HG03066 (cell line): ENCODE results near the gene LYSMD3.
A peak's percentile ranks its signal among the peaks of the same experiment; 100 is the strongest.

Experiments
- ATAC-seq: cut with Tn5 transposase; IDR thresholded peaks from one replicate; pipeline ENCODE4 v1.9.1; 2021; ENCODE audit warnings: low read depth; ENCODE audit not compliant: unreplicated experiment

Gene LYSMD3

GRCh38 chr5:90549223-90549622, 19.8 kb upstream of the LYSMD3 start:
- ATAC-seq = no peak

GRCh38 chr5:90548069-90548593, 18.7 kb upstream of the LYSMD3 start:
- ATAC-seq = no peak

GRCh38 chr5:90547072-90547536, 17.7 kb upstream of the LYSMD3 start:
- no peak for ATAC-seq

GRCh38 chr5:90546216-90546837, 16.9 kb upstream of the LYSMD3 start:
- ATAC-seq = no peak

DNA sequence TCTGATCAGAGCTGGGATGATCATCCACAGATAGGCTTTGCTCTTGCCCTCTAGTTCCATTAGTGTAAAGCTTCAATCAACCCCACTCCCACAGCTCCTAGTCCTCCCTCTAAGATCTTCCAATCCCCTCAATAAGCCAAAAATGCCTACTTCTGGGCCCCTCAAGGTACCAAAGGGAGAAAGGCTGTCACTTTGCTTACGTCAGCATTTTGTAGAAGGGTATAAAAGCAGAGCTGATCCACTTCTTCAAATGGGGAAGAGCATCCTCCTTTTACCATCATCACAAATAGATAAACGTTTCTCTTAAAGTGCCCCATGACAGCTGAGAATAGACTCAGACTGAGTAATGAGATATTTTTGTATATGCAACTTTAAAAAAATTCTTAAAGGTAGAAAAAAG, 16.1 kb upstream of the LYSMD3 start:
- ATAC-seq = no peak

DNA sequence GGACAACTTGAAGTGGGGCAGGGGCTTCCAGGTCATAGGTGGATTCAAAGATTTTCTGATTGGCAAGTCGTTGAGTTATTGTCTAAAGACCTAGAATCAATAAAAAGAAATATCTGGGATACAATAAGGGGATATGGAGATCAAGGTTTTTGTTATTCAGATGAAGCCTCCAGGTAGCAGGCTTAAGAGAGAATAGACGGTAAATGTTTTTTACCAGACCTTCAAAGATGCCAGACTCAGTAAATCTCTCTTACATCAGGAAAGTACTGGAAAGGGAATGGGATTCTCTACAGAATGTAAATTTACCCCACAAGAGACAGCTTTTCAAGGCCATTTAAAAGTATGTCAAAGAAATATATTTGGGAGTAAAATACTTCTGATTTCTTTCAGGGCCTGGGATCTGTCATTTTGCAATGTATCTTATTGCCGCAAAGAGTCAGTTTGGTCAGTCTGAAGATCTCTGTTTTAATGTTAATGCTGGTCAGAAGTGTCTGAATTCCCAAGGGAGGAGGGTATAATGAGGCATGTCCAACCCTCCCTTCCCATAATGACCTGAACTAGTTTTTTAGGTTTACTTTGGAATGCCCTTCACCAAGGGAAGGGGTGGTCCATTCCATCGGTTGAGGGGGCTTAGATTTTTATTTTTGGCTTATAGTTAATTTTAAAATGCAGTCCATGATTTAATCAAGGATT, 13.6 kb upstream of the LYSMD3 start:
- ATAC-seq = no peak

DNA sequence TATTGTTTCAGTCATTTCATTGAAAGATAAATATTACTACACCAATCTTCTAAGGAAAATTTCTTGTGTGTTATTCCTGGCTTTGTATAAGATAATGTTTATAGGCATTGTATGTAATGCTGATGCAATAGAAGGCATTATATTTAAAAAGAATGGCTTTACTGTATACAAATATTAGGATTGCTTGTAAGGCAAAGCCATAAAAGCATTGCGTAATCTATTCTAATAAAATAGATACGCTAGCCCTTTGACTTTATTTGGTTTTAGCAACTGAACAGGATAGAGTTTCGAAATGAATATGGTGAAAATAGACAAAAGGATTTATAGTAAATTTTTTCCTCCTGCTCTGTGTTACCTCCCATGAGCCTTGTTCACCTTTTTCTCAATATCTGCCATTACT, 5.5 kb upstream of the LYSMD3 start:
- no peak for ATAC-seq

GRCh38 chr5:90533794-90534193, 4.4 kb upstream of the LYSMD3 start:
- ATAC-seq = no peak

DNA sequence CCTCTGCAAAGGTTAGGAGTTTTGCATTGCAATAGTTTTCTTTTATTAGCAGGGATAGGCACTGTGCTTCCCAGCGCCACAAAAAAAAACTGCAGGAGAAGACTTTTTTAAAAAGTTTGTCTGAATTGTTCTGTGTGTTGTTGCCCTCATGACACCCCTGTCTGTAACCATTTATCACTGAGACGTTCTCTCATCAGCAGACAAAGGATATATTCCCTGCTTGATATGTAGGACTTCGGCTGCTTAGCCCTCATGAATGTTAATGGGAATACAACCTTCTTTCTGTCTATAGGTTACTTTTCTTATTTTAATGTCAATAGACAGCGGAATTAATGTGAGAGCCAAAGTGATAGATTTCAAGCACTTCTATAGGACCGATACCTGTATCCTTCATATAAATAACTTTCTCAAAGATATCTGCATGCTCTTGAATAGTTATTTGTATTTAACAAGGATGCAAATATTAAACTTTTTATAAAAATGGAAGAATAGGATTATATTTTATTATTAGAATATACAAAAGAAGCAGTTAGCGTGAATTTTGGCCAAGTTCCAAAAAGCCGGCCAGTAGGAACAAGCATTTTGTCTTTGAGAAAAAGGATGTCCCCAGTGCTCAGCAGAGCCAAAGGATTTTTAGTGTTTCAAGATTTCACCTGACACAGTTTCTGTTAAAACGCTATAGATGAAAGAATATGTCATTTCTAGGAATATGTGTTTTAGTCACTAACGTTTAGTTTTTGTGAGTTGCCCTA, 1.5 kb upstream of the LYSMD3 start:
- ATAC-seq = no peak

GRCh38 chr5:90529939-90530677, 724 bp upstream of the LYSMD3 start:
- ATAC-seq = peak; percentile 55

- ATAC-seq = peak; percentile 1
Measured at GRCh38 chr5:90528601-90529193, 687 bp downstream of the LYSMD3 start.

DNA sequence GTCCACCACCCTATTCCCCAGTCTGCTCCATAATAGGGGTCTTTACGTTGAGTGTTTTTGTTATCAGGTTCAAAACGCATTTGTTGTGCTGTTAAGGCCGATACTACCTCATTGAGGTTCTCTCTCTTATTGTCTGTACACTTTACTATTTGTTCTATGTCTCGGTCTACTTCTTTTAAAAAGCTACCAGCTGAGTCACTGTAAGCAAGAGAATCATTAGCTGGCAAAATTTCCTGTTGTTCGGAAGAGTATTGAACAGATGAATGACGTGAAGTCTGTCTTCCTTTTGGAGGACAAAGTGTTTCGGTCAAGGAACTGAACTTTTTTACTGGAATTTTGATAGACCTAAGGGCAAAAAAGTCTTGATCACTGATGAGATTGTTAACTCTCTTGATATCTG, 10.3 kb downstream of the LYSMD3 start:
- no peak for ATAC-seq

GRCh38 chr5:90518661-90519060, 10.7 kb downstream of the LYSMD3 start:
- no peak for ATAC-seq

DNA sequence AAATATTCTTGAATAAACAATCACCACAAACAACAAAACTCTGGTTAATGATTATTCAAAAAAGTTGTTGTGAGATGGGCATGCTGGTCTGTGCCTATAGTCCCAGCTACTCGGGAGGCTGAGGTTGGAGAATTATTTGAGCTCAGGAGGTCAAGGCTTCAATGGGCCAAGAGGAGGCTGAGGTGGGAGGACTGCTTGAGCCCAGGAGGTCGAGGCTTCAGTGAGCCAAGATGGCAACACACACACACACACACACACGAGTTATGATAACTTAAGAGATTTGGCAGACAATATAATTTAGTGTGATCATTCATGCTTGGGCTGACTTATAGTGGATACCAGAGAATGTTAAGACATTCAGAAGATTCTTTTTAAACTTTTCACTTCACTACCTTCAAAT, 14.9 kb downstream of the LYSMD3 start:
- no peak for ATAC-seq

- no peak for ATAC-seq
Measured at GRCh38 chr5:90510438-90510837, 18.9 kb downstream of the LYSMD3 start.

GRCh38 chr5:90506221-90506620, 23.2 kb downstream of the LYSMD3 start:
- no peak for ATAC-seq

GRCh38 chr5:90504743-90505142, 24.6 kb downstream of the LYSMD3 start:
- no peak for ATAC-seq

- ATAC-seq = no peak
Measured at GRCh38 chr5:90503596-90503995, 25.8 kb downstream of the LYSMD3 start.

DNA sequence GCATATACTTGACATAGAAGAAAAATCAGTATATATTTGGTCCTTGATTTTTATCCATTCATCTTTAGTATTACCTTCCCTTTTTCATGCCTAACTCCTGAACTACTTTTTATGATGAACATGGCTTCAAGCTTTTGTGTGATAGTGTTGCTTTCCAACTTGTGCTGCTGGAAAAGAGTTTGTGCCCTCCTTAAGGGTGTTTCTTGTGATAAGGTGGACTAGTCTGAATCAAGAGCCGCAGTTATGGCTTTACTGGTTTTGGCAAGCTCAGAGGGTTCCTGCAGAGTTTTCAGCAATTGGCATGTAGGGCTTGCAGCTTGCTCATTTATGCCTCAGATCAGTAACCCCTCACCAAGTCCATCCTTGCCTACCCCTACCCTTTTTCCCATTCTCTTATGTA, 34.2 kb downstream of the LYSMD3 start:
- ATAC-seq = no peak

DNA sequence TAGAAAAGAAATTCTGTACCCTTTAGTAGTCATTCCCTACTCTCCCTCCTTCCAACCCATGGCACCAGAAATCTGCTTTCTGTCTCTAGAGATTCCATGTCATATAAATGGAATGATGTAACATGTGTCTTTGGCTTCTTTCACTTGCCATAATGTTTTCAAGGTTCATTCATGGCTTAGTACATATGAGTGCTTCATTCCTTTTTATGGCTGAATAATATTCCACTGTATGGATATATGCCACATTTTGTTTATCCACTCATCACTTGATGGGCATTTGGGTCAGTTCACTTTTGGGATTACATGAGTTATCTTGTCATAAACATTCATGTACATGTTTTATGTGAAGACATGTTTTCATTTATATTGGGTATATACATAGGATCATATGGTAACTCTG, 35.3 kb downstream of the LYSMD3 start:
- no peak for ATAC-seq
